ENCODE results near the gene ZNF620. TPM values are rescaled to one million over a fixed set of nuclear protein-coding genes. Genes with fewer than 3 reads are reported as not detected.

ZNF620 gene
- polyA plus RNA-seq, 1 donor, result 7.9 TPM

Other genes with a start within 250 kb of the ZNF620 start
- gene EIF1B, start 196.3 kb upstream of the ZNF620 start, polyA plus RNA-seq, result 114 TPM
- 4.3 TPM for gene ENTPD3, start 118.9 kb upstream of the ZNF620 start, polyA plus RNA-seq
- 1,600 TPM for gene RPL14, start 48.7 kb upstream of the ZNF620 start, polyA plus RNA-seq
- 6.1 TPM for gene ZNF619, start 28.9 kb upstream of the ZNF620 start, polyA plus RNA-seq
- gene ZNF621, start 18.9 kb downstream of the ZNF620 start, polyA plus RNA-seq, result 20.7 TPM